Spleen (tissue), 7 donors: ENCODE results near the gene TLNRD1.

Source experiments
- CTCF ChIP-seq, 11 experiments: fragments of 200-600 bp in 7 of 11; fragments of 450-650 bp in 4 of 11; sonication (generic) in 4 of 11; IDR thresholded peaks in 8 of 11; conservative IDR thresholded peaks in 3 of 11; 1 replicate in 7 of 11; 2 replicates in 4 of 11; pipeline versions ENCODE4 v1.4.0 to v1.8.0; 2016 to 2021; ENCODE audit warnings: antibody characterized with exemption in 11 of 11, inconsistent platforms in 4 of 11, mild to moderate bottlenecking in 1 of 11
- POLR2A ChIP-seq, 3 donors: fragments of 450-650 bp; IDR thresholded peaks; one replicate each; pipeline ENCODE4 v1.5.1; 2017; ENCODE audit warnings: antibody characterized with exemption in 3 of 3, mild to moderate bottlenecking in 1 of 3
- POLR2AphosphoS5 ChIP-seq, 3 donors: sonication (generic); formaldehyde crosslinking; IDR thresholded peaks; one replicate each; pipeline ENCODE4 v1.5.1; 2017; ENCODE audit warnings: antibody characterized with exemption in 3 of 3
- donor health status: DM: no; HTN: no; CAD: no; lungs with moderate emphysema.
- donor health status: DM: no; HTN: no; CAD: no.
- donor health status: DM: no; HTN: no; CAD: no.

GRCh38 chr15:80953001-80953952 lies 47.4 kb upstream of the TLNRD1 start:
- no peak for TF ChIP-seq CTCF (IDR thresholded peaks at IDR 0.05 in 8 of 11, conservative IDR thresholded peaks at IDR 0.05 in 3 of 11)
- TF ChIP-seq POLR2A (IDR thresholded peaks at IDR 0.05) = no peak
- no peak for TF ChIP-seq POLR2AphosphoS5 (IDR thresholded peaks at IDR 0.05)
